ENCODE results near the gene KL.

DNA sequence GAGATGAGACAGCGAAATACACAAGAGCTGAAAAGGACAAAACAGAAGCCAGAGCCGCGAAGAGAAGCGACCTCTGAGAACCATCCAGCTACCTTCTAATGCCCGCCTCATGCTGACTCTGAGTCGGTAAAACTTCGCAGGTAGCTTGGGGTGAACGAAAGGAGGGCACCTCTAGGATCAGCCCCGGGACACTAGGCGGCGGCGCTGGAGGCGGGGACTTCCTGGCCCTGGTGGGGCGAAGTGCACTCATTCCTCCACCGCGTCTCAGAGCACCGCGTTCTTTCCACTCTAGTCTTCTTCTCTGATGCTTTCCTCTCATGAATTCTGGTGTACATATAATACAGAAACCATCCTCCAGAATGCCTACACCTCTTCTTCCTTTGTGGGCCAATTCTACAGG lies 50.1 kb downstream of the KL start:
- TF ChIP-seq, protein P1, sequence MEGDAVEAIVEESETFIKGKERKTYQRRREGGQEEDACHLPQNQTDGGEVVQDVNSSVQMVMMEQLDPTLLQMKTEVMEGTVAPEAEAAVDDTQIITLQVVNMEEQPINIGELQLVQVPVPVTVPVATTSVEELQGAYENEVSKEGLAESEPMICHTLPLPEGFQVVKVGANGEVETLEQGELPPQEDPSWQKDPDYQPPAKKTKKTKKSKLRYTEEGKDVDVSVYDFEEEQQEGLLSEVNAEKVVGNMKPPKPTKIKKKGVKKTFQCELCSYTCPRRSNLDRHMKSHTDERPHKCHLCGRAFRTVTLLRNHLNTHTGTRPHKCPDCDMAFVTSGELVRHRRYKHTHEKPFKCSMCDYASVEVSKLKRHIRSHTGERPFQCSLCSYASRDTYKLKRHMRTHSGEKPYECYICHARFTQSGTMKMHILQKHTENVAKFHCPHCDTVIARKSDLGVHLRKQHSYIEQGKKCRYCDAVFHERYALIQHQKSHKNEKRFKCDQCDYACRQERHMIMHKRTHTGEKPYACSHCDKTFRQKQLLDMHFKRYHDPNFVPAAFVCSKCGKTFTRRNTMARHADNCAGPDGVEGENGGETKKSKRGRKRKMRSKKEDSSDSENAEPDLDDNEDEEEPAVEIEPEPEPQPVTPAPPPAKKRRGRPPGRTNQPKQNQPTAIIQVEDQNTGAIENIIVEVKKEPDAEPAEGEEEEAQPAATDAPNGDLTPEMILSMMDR (conservative IDR thresholded peaks at IDR 0.05; ENCODE audit: low read depth in 2 of 2): no peak
- TF ChIP-seq, protein P2, sequence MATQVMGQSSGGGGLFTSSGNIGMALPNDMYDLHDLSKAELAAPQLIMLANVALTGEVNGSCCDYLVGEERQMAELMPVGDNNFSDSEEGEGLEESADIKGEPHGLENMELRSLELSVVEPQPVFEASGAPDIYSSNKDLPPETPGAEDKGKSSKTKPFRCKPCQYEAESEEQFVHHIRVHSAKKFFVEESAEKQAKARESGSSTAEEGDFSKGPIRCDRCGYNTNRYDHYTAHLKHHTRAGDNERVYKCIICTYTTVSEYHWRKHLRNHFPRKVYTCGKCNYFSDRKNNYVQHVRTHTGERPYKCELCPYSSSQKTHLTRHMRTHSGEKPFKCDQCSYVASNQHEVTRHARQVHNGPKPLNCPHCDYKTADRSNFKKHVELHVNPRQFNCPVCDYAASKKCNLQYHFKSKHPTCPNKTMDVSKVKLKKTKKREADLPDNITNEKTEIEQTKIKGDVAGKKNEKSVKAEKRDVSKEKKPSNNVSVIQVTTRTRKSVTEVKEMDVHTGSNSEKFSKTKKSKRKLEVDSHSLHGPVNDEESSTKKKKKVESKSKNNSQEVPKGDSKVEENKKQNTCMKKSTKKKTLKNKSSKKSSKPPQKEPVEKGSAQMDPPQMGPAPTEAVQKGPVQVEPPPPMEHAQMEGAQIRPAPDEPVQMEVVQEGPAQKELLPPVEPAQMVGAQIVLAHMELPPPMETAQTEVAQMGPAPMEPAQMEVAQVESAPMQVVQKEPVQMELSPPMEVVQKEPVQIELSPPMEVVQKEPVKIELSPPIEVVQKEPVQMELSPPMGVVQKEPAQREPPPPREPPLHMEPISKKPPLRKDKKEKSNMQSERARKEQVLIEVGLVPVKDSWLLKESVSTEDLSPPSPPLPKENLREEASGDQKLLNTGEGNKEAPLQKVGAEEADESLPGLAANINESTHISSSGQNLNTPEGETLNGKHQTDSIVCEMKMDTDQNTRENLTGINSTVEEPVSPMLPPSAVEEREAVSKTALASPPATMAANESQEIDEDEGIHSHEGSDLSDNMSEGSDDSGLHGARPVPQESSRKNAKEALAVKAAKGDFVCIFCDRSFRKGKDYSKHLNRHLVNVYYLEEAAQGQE (IDR thresholded peaks at IDR 0.05; ENCODE audit: unreplicated experiment): no peak
- TF ChIP-seq, protein P3, sequence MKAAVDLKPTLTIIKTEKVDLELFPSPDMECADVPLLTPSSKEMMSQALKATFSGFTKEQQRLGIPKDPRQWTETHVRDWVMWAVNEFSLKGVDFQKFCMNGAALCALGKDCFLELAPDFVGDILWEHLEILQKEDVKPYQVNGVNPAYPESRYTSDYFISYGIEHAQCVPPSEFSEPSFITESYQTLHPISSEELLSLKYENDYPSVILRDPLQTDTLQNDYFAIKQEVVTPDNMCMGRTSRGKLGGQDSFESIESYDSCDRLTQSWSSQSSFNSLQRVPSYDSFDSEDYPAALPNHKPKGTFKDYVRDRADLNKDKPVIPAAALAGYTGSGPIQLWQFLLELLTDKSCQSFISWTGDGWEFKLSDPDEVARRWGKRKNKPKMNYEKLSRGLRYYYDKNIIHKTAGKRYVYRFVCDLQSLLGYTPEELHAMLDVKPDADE (IDR thresholded peaks at IDR 0.05): no peak
- no peak for TF ChIP-seq EZH2 (IDR thresholded peaks at IDR 0.05; ENCODE audit: low read depth, unreplicated experiment)
- no peak for TF ChIP-seq EZH2phosphoT487 (IDR thresholded peaks at IDR 0.05; ENCODE audit: unreplicated experiment)
